Middle frontal gyrus (tissue), 1 donor: ENCODE measurements around the gene ILDR2.
A peak's percentile ranks its signal among the peaks of the same experiment; 100 is the strongest.

Experiments used
- DNase-seq: peaks from one replicate; pipeline ENCODE4 v3.0.0-alpha.2; 2015; ENCODE audit warnings: low spot score; ENCODE audit errors: extremely low spot score

The ILDR2 gene

GRCh38 chr1:166924823-166925541 lies 50.4 kb downstream of the ILDR2 start:
- no peak for DNase-seq

DNA sequence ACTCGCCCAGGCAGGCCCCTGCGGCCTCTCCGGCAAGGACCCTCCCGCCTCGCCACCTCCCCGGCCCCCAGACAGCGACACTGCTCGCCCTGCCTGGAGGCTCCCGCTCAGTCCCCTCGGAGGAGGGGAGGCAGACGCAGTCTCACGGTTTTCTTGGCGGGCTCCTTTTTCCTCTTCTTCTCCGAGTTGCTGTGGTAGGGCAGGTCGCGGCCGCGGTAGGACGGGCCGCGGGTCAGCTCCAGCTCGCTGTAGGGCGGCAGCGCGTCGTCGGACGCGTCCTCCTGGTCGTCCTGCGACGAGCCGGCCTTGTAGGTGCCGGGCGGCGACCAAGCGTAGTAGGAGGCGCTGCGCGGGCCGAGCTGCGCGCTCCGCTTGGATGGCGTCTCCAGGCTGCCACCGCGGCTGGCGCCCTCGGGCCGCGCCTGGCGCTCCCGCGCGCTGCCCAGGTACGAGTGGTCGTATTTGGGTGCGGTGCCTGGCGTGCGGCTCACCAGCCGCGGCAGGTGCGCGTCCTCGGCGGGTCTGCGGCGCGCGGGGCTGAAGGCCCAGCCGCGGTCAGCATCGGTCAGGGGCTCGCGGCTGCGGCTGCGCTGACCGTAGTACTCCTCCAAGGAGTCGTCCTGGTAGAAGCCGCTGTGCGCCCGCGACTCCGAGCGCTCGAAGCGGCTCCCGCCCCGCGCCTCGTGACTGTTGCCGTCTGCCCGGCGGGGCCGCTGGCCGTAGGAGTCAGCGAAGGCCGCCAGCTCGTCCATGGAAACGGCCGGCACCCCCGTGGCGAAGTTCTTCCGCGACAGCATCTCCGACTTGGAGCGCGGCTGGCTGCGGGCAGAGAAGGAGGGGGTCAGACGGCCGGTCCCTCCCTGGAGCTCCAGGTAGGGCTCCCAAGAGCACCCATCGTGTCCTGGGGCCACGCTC lies 54.5 kb downstream of the ILDR2 start:
- no peak for DNase-seq

- no peak for DNase-seq
These were observed 56.4 kb downstream of the ILDR2 start for GRCh38 chr1:166918956-166919316.

- DNase-seq: no peak
These were observed 57.0 kb downstream of the ILDR2 start for GRCh38 chr1:166918088-166918955.

DNA sequence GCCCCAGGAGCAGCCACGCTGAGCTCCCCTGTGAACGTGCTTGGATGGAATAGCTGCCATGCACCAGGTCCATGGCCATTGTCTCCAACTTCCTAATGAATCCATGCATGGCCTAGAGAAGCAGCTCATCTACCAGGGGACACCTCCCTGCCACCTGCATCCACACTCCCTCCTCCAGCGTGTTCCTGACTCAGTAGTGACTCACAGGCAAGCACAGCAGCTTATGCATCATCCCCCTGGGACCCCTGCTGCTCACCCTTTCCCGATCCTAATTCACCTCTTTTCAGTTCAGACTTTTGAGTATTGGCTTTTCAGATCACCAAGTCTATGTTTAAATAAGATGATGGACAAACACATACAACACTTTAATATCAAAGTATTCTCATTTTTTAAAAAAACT lies 59.4 kb downstream of the ILDR2 start:
- DNase-seq: no peak

GRCh38 chr1:166915042-166915441 lies 60.3 kb downstream of the ILDR2 start:
- no peak for DNase-seq

DNA sequence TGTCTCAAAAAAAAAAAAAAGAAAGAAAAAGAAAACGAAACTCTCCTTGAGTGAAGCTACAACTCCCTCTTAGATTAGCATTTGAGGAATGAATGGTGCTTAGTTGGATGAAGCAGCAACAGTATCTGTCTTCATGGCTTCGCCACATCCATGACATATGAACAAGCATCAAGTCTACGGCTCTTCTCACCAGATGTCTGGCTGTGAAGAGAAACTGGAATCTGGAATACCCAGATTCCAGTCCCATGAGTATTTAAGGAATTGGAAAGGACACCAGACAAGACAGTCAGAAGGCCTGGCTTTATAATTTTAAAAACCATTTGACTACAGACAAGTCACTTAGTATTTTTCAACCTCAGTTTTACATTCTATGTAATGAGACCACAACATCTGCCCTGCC lies 61.2 kb downstream of the ILDR2 start:
- no peak for DNase-seq

DNA sequence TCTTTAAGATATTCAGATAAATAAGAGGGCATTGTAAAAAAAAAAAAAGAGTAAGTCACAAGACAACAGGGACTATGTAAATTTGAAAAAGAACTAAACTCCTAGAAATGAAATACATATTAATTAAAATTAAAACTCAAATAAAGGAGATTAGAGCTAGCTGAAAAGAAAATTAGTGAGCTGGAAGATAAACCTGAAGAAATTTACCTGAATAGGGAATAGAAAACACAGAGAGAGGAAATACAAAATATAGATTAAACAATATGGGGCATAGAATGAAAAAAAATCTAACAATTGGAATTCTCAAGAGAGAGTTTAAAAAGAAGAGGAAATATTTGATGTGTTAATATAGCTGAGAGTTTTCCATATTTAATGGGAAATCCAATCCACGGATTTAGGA lies 63.7 kb downstream of the ILDR2 start:
- no peak for DNase-seq

GRCh38 chr1:166910396-166910994 lies 64.8 kb downstream of the ILDR2 start:
- peak; percentile 53 for DNase-seq

- no peak for DNase-seq
These were observed 66.4 kb downstream of the ILDR2 start for GRCh38 chr1:166908942-166909341.

DNA sequence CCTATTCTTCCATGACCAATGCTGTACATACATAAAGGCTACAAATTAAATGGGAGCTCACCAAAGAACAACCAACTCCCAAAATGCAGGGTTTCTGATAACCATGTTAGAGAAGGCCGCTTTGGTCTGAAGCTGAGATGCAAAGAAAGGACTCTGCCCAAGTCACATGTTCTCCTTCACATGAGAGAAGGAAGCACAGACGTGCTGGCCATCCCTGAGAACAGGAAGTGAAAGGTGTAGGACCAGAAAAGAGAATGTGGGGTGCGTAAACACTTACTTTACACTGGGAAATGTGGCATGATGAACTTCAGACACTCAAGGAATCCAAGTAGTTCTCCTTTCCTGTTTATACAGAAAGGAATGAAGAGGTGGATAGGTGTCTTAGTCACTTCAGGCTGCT lies 67.6 kb downstream of the ILDR2 start:
- DNase-seq: no peak

DNA sequence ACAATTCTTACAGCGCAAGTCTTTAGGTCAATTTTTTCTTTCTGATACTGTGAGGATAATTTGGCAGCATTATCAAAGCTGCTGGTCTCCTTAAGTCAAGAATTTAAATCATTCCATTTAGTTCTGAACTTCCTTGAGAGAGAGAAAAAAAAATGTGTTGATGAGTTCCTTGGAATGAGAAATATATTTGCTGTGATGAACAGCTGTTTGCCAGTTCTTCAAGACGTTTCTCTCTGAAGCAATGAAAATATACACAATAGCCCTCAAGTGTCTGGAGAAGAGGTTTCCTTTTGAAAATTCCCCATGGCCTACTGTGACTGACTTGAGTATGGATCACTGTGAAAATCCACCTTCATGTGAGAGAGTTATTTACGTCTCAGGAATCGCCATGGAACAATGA lies 68.3 kb downstream of the ILDR2 start:
- DNase-seq: no peak

- DNase-seq: no peak
These were observed 68.7 kb downstream of the ILDR2 start for GRCh38 chr1:166906647-166907046.

DNA sequence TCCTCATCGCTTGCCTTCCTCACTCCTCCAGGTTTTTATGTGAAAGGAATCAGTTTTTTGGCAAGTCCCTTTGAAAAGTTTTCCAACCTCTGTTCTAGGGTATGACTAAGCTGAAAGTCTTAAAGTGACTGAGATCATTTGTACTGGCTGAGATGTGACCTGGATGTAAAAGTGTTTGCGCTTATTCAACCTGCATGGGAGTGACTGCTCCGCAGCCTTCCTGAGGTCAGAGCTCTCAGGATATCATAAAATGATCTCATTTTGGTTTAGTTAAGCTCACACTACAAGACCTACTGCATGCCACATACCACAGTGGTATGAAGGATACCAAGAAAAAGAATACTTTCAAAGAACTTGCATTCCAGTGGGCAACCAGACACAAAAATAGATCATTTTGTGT lies 69.4 kb downstream of the ILDR2 start:
- DNase-seq: no peak

GRCh38 chr1:166905136-166905535 lies 70.2 kb downstream of the ILDR2 start:
- no peak for DNase-seq

DNA sequence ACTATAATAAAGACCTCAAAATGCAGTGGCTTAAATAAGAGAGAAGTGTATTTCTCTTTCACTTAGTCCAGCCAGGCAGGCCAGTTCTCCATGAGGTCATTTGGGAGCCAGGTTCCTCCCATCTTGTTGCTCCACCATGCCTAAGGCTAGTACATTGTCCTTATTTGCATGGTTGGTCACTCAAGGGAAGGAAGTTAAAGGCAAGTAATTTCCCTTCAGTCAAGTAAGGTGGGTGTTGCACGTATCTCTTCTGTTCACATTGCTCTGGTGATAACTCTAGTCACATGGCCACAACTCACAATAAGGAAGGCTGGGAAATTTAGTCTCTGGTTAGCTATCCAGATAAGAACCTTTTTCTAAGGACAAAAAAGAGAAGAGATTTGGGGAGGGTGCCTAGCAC lies 72.1 kb downstream of the ILDR2 start:
- DNase-seq: no peak

- DNase-seq: no peak
These were observed 73.1 kb downstream of the ILDR2 start for GRCh38 chr1:166902279-166902678.

GRCh38 chr1:166900987-166901386 lies 74.4 kb downstream of the ILDR2 start:
- DNase-seq: no peak

DNA sequence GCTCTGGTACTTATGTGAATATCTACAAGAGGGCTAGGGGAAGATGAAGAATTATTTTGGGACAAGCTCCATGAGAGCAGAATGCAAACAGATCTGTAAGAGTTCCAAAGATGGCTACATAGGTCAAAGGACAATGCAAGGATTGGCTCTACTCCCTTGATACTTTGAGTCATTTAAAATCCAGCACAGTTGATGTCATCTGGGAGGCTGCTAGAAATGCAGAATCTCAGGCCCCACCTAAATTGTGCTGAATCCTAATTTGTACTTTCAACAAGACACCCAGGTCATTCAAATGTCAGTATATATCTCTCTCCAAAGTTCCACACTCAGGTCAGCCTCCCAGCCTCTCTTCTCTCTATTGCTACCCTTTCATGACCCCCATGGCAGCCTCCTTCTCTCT lies 75.6 kb downstream of the ILDR2 start:
- DNase-seq: no peak

GRCh38 chr1:166895766-166896165 lies 79.6 kb downstream of the ILDR2 start:
- DNase-seq: no peak

- DNase-seq: no peak
These were observed 85.6 kb downstream of the ILDR2 start for GRCh38 chr1:166889776-166890175.
